Measurements from ENCODE around the gene TMEM250.

The TMEM250 gene

GRCh38 chr9:136135326-136136126 lies 16.9 kb upstream of the TMEM250 start:
- no peak for TF ChIP-seq MYC (IDR thresholded peaks at IDR 0.05; ENCODE audit: low read depth, low read length)
- TF ChIP-seq CTCF (IDR thresholded peaks at IDR 0.05; ENCODE audit: low read depth, low read length), result no peak
- TF ChIP-seq MAX (IDR thresholded peaks at IDR 0.05; ENCODE audit: low read depth, low read length), result no peak
- TF ChIP-seq POLR2A (IDR thresholded peaks at IDR 0.05; ENCODE audit: extremely low read depth, insufficient read length), result no peak
- H3K4me3 ChIP-seq (ENCODE audit: low read depth, low read length), result no peak overlapping the region
- DNase-seq (ENCODE audit: low read depth), result no peak

GRCh38 chr9:136133959-136134484 lies 15.3 kb upstream of the TMEM250 start:
- no peak for TF ChIP-seq MYC (IDR thresholded peaks at IDR 0.05; ENCODE audit: low read depth, low read length)
- TF ChIP-seq CTCF (IDR thresholded peaks at IDR 0.05; ENCODE audit: low read depth, low read length), result no peak
- TF ChIP-seq MAX (IDR thresholded peaks at IDR 0.05; ENCODE audit: low read depth, low read length), result no peak
- no peak for TF ChIP-seq POLR2A (IDR thresholded peaks at IDR 0.05; ENCODE audit: extremely low read depth, insufficient read length)
- DNase-seq (ENCODE audit: low read depth), result no peak
- H3K4me3 ChIP-seq (ENCODE audit: low read depth, low read length), result no peak overlapping the region

- DNase-seq (ENCODE audit: low read depth), result no peak
- TF ChIP-seq MAX (IDR thresholded peaks at IDR 0.05; ENCODE audit: low read depth, low read length) (no peak), MYC (IDR thresholded peaks at IDR 0.05; ENCODE audit: low read depth, low read length) (no peak), POLR2A (IDR thresholded peaks at IDR 0.05; ENCODE audit: extremely low read depth, insufficient read length) (no peak), CTCF (IDR thresholded peaks at IDR 0.05; ENCODE audit: low read depth, low read length) (no peak)
- H3K4me3 ChIP-seq (ENCODE audit: low read depth, low read length), result no peak overlapping the region
Observed at GRCh38 chr9:136133191-136133958, 14.7 kb upstream of the TMEM250 start.

- TF ChIP-seq MAX (IDR thresholded peaks at IDR 0.05; ENCODE audit: low read depth, low read length) (no peak), MYC (IDR thresholded peaks at IDR 0.05; ENCODE audit: low read depth, low read length) (no peak), POLR2A (IDR thresholded peaks at IDR 0.05; ENCODE audit: extremely low read depth, insufficient read length) (no peak), CTCF (IDR thresholded peaks at IDR 0.05; ENCODE audit: low read depth, low read length) (no peak)
- no peak for DNase-seq (ENCODE audit: low read depth)
- H3K4me3 ChIP-seq (ENCODE audit: low read depth, low read length), result no peak overlapping the region
Observed at GRCh38 chr9:136132512-136133050, 13.9 kb upstream of the TMEM250 start.

- H3K4me3 ChIP-seq (ENCODE audit: low read depth, low read length), result no peak overlapping the region
- TF ChIP-seq MAX (IDR thresholded peaks at IDR 0.05; ENCODE audit: low read depth, low read length) (no peak), CTCF (IDR thresholded peaks at IDR 0.05; ENCODE audit: low read depth, low read length) (no peak), MYC (IDR thresholded peaks at IDR 0.05; ENCODE audit: low read depth, low read length) (no peak), POLR2A (IDR thresholded peaks at IDR 0.05; ENCODE audit: extremely low read depth, insufficient read length) (no peak)
- no peak for DNase-seq (ENCODE audit: low read depth)
Observed at GRCh38 chr9:136131629-136132511, 13.2 kb upstream of the TMEM250 start.
